Measurements from ENCODE around the gene KIF5A.

Gene KIF5A

DNA sequence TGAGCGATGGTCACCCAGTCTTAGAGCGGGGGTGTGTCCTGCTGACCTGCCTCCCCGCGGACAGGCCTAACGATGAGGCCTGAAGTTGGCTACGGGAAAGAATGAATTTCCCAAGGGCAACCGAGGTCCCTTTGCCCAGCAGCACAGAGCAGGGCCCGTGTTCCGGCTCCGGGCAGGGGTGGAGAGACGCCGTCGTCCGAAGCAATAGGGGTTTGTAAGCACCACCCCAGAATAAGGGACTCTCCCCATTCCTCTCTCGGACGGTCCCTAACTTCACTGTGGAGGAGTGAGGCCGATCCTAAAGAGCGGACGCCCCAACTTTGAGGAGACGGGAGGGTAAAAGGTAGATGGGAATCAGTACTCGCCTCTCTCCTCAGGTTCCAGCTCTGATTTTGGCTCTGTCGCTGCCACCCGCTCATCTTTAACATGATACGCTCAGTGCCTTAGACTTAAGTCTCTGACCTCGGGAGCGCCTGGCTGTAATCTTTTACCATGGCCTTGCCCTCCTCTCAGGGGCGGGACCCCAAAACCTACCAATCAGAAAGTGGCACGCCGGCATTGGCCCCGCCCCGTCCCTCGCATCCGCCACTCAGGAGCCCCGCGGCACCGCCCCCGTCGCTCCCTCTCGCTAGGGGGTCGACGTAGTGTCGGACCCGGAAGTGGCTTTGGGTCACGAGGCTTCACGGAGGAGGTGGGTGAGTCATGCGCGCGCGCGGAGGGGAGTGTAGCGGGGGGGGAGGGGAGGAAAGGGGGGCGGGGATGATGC, 29.6 kb upstream of the KIF5A start, which contains the start of gene DDIT3:
TSS of gene DDIT3 (minus strand) at position 462 of the 766 bp plus-strand sequence. CDS start 3,108 bp downstream, outside the sequence.
- DNase-seq, result peak; percentile 99

DNA sequence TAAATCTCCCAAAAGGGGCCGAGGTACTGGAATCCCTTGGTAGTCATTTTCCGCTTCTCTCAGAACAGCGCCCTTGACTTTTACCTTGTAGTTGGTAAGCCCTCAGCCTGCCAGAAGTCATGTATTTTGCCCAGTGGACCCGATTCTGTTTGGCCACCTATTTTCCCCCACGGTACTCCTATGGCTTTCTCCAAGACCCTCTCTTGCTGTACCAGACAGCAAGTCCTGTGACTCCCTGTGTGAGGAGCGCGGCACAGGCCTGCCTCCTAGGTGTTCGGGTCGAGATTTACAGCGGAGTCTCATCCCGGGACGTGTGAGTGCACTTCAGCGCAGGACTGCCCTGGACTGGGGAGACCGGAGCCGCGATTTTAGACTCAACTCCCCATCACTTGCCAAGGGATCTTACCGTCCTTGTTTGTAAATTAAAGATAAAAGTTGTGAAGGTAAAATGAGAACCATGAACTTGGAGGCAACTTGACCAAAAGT, 28.3 kb upstream of the KIF5A start:
- no peak for DNase-seq

DNA sequence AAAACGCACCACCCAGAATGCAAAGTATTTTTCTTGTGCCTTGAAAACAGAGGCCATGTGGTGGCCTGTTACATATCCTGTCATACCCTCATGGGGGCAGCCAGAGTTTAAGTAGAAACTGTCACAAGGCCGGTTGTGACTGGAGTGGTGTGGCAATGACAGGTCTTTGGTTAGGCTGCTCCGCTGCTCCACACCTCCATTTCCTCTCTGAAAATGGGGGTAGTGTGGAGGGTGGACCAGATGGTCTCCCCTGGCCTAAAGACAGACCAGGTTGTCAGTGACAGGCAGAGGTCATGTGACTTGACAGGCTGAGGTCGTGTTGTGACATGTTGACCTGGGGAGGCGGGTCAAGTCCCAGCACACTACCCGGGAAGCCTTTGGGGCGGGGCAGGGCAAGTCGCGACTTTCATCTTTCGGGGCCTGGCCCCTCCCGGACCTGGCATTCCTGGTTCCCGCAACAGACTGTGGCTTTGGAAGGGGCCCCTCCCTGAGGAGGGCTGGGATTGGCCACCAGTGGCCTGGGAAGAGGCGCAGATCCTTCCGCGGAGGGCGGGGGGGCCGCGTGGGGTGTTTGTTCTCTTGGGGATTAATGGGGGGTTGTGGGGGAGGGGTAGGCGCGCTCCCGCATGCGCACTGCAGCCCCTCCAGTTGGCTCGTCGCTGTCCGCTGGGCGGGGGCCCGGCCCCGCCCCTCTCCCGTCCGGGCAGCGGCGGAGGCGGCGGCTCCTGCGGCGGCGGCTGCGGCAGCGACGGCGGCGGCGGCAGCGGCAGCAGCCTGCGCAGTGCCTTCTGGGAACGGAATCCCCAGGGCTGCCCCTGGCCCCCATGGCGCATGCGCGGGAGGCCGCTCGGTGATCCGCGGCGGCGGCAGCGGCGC, 27.6 kb upstream of the KIF5A start, which contains the start of gene MBD6:
TSS of gene MBD6 (plus strand) at position 814 of the 876 bp plus-strand sequence. CDS start 1,480 bp downstream, outside the sequence.
- peak; percentile 90 for DNase-seq

DNA sequence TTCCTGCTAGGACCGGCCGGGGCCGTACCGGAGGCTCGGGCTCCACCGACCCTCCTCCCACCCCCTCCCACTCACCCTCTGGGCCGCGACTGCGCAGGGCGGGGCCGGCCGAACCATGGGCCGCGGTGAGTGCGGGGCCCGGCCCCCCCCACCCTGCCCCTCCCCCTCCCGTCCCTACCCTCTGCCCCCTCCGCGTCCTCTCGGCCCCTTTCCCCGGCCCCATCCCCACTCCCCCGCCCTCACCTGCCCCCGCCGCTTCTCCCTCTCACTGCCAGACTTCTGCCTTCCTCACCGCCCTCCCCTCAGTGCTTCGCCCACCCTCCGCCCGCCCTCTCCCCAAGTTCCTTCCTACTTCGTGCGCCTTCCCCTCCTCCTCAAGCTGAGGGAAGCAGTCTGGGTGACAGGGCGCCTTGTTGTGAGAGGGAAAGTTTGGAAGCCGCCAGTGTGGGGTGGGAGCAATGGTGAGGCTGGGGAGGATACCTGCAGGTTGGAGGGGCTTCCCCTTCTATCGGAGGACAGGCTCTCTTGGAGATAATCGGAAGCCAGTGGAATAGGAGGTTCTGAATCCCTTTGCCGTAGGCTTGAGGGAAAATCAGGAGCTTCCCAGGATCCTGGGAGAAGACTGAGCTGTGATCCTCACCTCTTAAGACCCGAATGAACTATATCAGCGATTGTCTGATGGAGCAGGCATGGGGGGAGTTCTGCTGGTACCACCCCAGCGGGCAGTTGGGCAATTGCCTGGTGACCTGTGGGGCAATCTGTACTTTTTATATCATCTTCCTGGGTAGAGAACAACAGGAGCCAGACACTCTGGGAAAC, 26.7 kb upstream of the KIF5A start:
- no peak for DNase-seq

DNA sequence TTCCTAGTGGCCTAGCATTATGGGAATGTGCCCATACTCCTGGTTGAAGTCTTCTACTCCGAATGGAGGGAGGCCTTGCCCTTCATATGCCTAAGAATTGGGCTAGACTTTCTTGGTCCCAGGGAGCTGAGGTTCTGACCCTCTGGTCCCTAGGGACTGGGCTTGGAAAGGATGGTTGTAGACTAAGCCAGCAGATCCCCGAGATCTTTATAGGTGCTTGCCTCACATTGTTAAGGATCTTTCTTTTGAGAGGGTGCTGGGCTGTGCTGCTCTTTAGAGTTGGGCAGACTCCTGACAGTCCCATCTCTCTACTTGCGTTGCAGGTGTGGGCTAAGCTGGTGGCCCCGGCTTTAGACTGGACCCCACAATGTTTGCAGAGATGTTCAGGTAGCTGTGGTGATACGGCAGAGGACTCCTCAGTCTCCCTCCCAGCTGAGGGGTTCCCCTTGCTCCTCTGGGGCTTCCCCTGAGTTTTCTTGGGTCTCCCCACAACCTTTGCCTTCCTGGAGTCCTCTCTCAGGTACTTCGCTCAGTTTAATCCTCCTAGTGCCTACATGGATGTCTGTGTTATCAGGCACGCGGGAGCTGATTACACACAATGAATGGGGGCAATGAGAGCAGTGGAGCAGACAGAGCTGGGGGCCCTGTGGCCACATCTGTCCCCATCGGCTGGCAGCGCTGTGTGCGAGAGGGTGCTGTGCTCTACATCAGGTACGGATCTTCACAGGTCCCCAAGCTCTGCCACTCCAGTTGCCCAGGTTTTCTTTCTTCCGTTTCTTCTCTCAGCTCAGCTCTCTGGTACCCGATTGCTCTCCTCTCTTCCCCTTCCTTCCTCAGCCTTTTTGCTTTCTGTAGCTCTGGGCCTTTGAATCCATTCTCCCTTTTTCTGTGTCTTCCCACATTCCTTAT, 25.9 kb upstream of the KIF5A start:
- DNase-seq, result no peak

DNA sequence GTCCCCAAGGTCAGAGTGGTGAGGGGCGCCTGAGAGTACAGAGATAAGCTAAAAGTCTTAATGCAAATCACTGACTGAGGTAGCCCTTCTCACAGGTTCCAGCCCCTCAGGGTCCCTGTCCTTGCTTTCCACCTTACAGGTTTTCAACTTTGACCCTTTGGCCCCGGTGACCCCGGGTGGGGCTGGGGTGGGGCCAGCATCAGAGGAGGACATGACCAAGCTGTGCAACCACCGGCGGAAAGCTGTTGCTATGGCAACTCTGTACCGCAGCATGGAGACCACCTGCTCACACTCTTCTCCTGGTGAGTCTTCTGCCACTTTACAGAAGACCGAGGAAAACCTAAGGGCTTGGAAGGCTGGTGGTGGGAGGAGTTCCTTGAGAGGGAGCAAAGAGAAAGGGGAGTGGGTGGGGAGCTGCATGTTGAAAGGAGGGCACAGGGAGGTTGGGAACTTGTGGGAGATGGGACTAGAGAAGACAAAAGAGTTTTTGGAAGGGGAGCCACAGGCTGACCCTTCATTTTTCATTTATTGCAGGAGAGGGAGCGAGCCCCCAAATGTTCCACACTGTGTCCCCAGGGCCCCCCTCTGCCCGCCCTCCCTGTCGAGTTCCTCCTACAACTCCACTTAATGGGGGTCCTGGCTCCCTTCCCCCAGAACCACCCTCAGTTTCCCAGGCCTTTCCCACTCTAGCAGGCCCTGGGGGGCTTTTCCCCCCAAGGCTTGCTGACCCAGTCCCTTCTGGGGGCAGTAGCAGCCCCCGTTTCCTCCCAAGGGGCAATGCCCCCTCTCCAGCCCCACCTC, 24.8 kb upstream of the KIF5A start:
- no peak for DNase-seq

DNA sequence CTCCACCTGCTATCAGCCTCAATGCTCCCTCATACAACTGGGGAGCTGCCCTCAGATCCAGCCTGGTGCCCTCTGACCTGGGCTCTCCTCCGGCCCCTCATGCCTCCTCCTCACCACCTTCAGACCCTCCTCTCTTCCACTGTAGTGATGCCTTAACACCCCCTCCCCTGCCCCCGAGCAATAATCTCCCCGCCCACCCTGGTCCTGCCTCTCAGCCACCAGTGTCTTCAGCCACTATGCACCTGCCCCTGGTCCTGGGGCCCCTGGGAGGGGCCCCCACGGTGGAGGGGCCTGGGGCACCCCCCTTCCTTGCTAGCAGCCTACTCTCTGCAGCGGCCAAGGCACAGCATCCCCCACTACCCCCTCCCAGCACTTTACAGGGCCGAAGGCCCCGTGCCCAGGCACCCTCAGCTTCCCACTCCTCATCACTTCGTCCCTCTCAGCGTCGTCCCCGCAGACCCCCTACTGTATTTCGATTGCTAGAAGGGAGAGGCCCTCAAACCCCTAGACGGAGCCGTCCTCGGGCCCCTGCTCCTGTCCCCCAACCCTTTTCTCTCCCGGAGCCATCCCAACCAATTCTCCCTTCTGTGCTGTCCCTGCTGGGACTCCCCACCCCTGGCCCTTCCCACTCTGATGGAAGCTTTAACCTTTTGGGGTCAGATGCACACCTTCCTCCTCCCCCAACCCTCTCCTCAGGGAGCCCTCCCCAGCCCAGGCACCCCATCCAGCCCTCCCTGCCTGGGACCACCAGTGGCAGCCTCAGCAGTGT, 24.0 kb upstream of the KIF5A start:
- DNase-seq, result no peak

DNA sequence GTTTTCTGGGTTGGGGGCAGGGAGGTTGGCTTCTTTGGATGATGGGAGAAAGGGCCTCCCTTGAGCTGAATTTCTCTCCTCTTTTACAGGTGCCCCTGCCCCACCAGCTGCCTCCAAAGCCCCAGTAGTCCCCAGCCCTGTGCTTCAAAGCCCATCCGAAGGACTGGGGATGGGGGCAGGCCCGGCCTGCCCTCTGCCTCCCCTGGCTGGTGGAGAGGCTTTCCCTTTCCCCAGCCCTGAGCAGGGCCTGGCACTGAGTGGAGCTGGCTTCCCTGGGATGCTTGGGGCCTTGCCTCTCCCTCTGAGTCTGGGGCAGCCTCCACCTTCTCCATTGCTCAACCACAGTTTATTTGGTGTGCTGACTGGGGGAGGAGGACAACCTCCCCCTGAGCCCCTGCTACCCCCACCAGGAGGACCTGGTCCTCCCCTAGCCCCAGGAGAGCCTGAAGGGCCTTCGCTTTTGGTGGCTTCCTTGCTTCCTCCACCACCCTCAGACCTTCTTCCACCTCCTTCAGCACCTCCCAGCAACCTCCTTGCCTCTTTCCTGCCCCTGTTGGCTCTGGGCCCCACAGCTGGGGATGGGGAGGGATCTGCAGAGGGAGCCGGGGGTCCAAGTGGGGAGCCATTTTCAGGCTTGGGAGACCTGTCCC, 23.2 kb upstream of the KIF5A start:
- no peak for DNase-seq

DNA sequence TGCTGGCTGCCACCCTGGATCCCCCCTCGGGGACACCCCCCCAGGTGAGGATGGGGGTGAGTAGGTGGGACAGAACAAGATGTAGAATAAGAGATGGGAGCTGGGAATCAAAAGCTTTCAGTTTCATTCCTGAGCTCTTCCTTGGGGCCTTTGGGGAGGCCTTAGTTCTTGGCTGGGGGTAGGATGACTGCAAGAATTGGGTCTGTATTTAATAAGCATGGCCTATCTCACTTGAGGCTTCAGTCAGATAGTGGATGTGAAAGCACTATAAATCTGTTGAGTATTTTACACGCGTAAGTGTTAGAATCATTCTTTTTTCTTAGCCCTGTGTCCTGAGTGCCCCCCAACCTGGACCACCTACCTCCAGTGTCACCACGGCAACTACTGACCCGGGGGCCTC, 22.7 kb upstream of the KIF5A start:
- no peak for DNase-seq

DNA sequence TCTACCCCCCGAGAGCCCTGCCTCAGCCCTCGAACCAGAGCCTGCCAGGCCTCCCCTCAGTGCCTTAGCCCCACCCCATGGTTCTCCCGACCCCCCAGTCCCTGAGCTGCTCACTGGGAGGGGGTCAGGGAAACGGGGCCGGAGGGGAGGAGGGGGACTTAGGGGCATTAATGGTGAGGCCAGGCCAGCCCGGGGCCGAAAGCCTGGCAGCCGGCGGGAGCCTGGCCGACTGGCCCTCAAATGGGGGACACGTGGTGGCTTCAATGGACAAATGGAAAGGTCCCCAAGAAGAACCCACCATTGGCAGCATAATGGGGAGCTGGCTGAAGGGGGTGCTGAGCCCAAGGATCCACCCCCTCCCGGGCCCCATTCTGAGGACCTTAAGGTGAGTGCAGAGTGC, 21.7 kb upstream of the KIF5A start:
- DNase-seq, result no peak

DNA sequence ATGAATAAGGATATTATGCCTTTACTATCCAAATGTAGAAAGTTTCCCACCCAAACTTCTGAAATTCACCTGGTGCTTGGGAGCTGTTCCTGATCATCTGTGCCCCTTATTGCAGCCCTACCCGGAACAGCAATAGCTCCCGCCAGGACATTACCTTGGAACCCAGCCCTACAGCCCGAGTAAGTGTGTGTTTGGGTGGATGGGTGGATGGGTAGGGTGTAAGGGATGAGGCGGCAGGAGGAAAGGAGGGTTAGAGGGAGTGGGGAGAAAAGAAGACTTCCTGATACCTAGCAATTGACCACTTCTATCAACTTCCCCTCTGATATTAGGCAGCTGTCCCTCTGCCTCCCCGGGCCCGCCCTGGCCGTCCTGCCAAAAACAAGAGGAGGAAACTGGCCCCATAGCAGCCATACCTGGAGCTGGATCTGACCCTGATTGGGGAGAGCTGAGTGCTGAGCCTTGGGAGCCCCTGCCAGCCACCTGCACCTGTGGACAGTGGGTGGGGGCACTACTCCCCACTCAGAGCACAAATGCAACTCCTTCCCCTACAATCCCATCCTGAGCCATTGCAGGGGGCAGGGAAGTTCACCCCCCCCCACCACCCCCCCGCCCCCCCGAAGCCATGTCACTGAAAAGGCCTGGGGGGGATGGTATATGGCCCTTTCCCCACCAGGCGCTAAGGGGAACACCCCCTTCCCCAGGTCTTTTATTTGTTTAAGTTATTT, 20.9 kb upstream of the KIF5A start:
- DNase-seq, result no peak

DNA sequence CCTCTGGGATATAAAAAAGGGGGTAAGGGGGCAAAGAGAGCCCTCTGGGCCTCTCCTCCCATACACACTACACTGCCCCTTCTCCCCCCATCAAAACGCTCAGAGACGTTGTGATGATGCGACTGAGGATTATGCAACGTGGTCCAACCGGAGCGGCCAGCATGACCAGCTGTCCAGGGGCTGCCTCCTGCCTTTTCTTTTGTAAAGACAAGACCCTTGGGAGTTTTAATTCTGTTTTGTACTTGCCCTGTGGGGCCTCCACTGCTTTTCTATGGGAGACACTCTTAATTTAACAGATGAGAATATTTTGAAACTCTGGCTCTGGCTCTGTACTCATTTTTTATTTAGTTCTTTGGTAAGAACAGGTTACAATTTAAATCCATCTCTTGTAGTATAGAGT, 20.0 kb upstream of the KIF5A start:
- no peak for DNase-seq

DNA sequence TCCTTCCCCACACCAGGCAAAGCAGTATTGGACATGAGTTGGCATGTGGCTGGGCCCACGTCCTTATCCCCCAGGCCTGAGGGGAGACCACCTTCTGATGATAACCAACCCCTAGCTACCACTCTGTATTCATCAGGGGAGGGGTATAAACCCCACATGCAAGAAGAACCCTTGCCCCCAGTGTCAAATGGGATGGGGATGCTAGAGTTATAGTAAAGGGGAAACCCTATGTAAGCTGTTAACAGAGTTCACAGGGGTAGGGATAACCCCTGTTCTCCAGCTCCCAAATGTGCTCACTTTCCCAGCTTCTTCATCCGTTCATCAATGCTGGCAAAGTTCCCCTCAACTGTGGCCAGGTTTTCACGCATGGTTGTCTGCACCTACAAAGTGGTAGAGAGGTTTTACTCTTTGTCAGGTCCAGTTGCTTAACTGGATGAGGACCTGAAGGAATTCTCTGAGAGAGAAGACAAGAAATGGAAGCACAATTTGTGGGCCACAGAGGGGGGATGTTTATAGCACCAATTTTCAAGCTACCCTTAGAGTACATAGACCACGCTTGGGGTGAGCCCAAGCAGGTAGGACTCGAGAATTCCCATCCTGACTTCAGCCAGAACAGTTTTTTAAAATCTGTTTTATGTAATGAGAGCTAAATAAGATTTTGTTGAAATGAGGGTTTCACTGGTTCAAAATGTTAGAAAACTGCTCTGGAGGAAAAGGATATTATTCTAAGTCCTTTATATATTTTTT, 19.3 kb upstream of the KIF5A start:
- DNase-seq, result no peak

DNA sequence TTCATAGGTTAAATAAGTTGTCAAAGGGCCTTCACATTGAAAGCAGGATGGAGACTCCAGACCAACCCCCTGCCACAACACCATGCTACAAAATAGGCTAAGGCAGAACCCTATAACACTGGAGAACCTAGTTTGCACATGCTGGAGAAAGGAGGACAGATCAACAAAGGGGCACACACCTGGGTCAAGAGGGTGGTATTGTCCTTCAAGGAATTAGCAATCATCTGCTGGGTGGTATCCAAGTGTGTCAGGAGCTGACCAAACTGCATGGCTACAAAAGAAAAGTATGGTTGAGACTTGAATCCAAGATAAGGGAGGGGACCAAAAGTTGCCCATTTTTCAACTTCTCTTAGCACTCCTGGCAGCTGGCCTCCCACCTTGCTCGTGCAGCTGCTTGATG, 18.0 kb upstream of the KIF5A start:
- no peak for DNase-seq

DNA sequence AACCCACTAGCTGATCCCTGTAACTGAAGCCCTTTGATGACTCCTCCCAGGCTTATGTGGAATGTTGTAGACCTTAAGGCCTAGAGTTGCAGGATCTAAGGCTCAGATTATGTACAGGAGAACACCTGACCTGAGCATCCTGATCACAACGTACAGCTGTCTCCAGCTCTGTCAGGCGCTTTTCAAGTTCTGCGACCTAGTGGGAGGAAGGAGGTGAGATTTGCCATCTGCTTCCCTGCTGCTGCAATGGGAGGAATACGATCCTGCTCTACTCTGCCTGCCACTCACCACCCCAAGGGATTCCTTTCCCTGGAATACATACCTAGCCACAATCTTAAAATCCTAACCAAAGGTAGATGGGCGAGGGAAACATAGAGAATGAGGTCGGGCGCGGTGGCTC, 16.7 kb upstream of the KIF5A start:
- DNase-seq, result no peak

DNA sequence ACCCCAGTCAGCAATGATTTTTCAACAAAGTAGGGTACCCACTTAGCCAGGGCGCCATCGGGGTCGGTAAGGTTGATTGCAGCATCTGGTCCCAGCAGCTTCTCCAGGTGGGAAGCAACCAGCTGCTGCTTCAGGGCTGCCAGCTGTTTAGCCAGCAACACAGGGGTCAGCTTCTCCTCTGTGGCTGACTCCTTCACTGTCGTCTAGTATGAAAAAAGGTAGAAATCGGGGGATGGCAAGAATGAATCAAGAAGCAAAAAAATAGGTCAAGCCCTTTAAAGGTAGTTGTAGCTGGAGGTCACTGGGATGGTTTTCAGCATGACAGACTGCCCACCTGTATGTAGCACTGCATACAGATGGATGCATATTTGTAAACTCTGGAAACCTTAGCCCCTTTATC, 15.6 kb upstream of the KIF5A start:
- no peak for DNase-seq

DNA sequence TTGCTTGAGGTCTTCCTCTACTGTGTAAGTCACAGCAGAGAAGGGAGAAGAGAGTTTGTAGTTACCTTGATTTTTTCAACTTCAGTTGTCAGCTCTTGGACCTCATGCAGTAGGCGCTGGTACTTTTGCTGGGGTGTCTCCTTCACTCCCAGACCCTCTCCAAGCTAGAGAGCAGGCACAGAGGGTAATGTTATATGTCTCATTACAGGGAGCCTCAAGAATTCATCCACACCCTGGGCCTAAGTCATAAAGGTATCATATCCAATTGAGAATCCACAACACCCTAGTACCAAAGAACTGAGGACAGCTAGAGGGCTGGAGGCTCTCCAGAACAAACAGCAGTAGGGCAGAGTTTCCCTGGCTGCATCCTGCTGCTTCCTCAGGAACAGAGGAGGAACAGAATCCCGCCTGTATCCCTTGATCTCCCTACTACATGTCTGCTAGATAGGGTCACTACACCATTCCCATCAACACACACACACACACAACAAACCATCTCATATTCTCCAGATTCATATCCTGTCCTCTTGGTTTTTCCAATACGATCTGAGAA, 14.8 kb upstream of the KIF5A start:
- DNase-seq, result no peak

Data from central memory CD4-positive, alpha-beta T cell (primary cell).